Right cardiac atrium (tissue), 5 donors: ENCODE measurements around the gene MRPL39. TPM values are rescaled to one million over a fixed set of nuclear protein-coding genes. Genes with fewer than 3 reads are reported as not detected.

Experiments used
- ATAC-seq, 2 donors: fragments of 200-7000 bp; cut with Tn5 transposase; one replicate each; pipeline versions ENCODE4 v1.8.0 to v1.9.1; 2020; ENCODE audit warnings: moderate library complexity in 2 of 2, mild to moderate bottlenecking in 1 of 2
- DNase-seq, 3 donors: peaks; one replicate each; pipeline ENCODE4 v3.0.0-alpha.2; 2020
- H3K27ac ChIP-seq: one replicate; pipeline ENCODE4 v1.5.1; 2013; ENCODE audit warnings: mild to moderate bottlenecking, low read length, control low read depth, moderate library complexity
- H3K27me3 ChIP-seq: one replicate; pipeline ENCODE4 v1.6.1; 2013; ENCODE audit not compliant: control insufficient read depth, insufficient read depth
- H3K4me1 ChIP-seq: one replicate; pipeline ENCODE4 v1.6.1; 2013; ENCODE audit warnings: low read length; ENCODE audit not compliant: control insufficient read depth, insufficient read depth
- H3K4me3 ChIP-seq: one replicate; pipeline ENCODE4 v1.5.1; 2013; ENCODE audit warnings: low read length, control low read depth
- H3K9me3 ChIP-seq: one replicate; pipeline ENCODE4 v1.6.1; 2013; ENCODE audit warnings: low read length; ENCODE audit not compliant: control insufficient read depth
- WGBS: extraction: QIAGEN DNeasy Blood & Tissue Kit; methylation state at CpG from one replicate; pipeline ENCODE4 v1.1.7; 2013; 5-methylcytosine and 5-hydroxymethylcytosine counted together
- intact Hi-C, 4 donors: fragments of 100-400 bp; cut with DNase I; formaldehyde crosslinking; loops; one replicate each; pipeline versions ENCODE4 v1.11.0 to v1.14.0; 2022 to 2023
- long read RNA-seq, 4 donors: library from polyadenylated mRNA; unstranded; transcript quantifications; one replicate each; pipeline ENCODE4 v2.0.0, GENCODE V29; 2020 to 2021
- polyA plus RNA-seq: library from polyadenylated mRNA; stranded (reverse); fragments of 200-250 nt; gene quantifications from one replicate; pipeline ENCODE4 v1.2.3, GENCODE V29; 2013
- total RNA-seq, 4 donors: library from RNA; stranded (reverse); fragmentation: NEBNext Ultra II Directional; extraction: Animal tissue kit (Norgen Biotek cat#: 25700); gene quantifications; one replicate each; pipeline ENCODE4 v1.2.1, GENCODE V29; 2021
- donor health status: healthy with polysubstance abuse.
- donor health status: DM: no; HTN: yes; CAD: no.
- donor health status: DM: no; HTN: no; CAD: no.
- donor health status: DM: no; HTN: yes; CAD: no; lungs with severe emphysema.
- donor health status: DM: yes; HTN: yes; CAD: no.

The MRPL39 gene
- total RNA-seq (10 to 100 TPM; 30.6 to 38.3 (median 34.5) TPM), polyA plus RNA-seq (68.9 TPM)
- long read RNA-seq, donor 1, transcript MRPL39-202 (10 exons, 1,110 nt) = major isoform, 51 of 53 reads
- long read RNA-seq, donor 1, partial matches to known transcripts = 2 of 53 reads
- long read RNA-seq, donor 1, other reads (novel, unspliced or antisense) = 0 of 53 reads
- long read RNA-seq, donor 2, transcript MRPL39-202 (10 exons, 1,110 nt) = major isoform, 27 of 30 reads
- long read RNA-seq, donor 2, partial matches to known transcripts = 1 of 30 reads
- long read RNA-seq, donor 2, other reads (novel, unspliced or antisense) = 1 of 30 reads
- long read RNA-seq, donor 3, transcript MRPL39-202 (10 exons, 1,110 nt) = major isoform, 73 of 87 reads
- long read RNA-seq, donor 3, partial matches to known transcripts = 6 of 87 reads
- long read RNA-seq, donor 3, other reads (novel, unspliced or antisense) = 8 of 87 reads
- long read RNA-seq, donor 4, transcript MRPL39-202 (10 exons, 1,110 nt) = major isoform, 27 of 32 reads
- long read RNA-seq, donor 4, partial matches to known transcripts = 3 of 32 reads
- long read RNA-seq, donor 4, other reads (novel, unspliced or antisense) = 2 of 32 reads

DNA sequence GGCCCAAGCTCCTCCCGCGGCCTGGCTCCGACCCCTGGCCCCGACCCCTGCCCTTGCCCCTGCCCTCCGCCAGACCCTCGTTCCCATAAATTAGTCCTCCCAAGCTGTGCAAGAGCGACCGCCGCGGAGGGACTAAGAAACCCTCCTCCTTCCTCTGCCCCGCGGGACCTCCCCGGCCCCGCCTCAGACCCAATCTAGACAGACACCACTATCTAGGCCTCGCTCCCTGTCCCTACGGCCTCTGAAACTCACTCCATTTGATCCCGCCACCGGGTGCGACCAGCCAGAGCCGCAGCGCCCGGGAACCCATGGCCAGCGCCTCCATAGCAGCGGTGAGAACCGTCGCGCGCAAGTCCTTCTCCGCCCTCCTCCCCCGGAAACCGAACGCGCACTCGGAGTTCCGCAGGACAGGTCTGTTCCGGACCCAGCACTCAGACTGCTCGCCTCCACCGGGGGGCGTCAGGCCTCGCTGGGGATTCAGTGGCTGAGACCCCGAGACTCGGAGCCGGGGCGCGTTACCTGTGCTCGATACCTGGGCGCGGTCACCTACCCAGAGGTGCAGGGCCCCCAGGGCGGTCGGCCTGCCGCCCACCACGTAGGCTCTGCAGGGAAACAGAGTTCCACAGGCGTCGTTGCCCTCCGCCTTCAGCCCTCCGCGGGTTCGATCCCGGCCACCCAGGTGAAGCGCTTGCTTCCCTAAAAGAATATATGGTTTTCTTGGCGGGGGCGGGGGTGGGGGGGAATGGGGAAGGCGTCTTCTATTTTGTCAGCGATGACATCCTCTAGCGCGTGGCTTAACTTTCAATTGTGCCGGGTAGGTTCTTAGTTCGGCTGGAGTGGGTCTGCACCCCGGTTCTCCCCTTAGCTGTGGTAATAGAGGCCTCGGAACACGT lies at the start of gene MRPL39:
Gene MRPL39, minus strand, starts transcription at position 331 of the 893 bp plus-strand sequence. Its CDS starts 6 bp downstream, at position 325.
- Histone ChIP-seq H3K9me3 (no peaks in the 10 kb centered on the region), H3K4me3 (peak within 1 kb of the TSS; percentile 65), H3K27ac (peak within 1 kb of the TSS; percentile 76), H3K27me3 (no peaks in the 10 kb centered on the region), H3K4me1 (no peaks in the 10 kb centered on the region)
- peak; percentile 89 to 95 (median 94) for DNase-seq
- peak; percentile 98 for ATAC-seq
- WGBS = under 1% methylated on average over 71 of the region's 71 CpGs
- intact Hi-C loops = loop anchor here (2.0 to 10.0 kb wide), 5 partner anchors 31 to 127 kb away; partner anchors contain the start of genes ATP5PF (in 1 of the 4), GABPA (in 1 of the 4) and JAM2 (in 1 of the 4)

GRCh38 chr21:25656412-25656811 lies 49.1 kb upstream of the MRPL39 start:
- Histone ChIP-seq H3K4me1 (no peaks in the 10 kb centered on the region), H3K27ac (no peak overlapping the region), H3K9me3 (no peaks in the 10 kb centered on the region), H3K4me3 (no peak overlapping the region), H3K27me3 (no peaks in the 10 kb centered on the region)
- ATAC-seq (no peak), DNase-seq (no peak)
- WGBS = 92% methylated on average over 2 of the region's 2 CpGs
- intact Hi-C loops = no loop called here

DNA sequence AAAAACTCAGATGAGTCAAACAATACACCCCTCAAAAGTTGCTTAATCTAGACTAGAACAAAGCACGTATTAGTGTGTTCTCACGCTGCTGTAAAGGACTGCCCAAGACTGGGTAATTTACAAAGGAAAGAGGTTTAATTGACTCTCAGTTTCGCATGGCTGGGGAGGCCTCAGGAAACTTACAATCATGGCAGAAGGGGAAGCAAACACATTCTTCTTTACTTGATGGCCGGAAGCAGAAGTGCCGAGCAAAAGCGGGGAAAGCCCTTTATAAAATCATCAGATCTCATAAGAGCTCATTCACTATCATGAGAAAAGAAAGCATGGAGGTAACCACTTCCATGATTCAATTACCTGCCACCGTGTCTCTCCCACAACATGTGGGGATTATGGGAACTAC lies 41.9 kb upstream of the MRPL39 start:
- 82% methylated on average over 7 of the region's 7 CpGs for WGBS
- no peaks in the 10 kb centered on the region for H3K9me3 ChIP-seq
- no peak overlapping the region for H3K27ac ChIP-seq
- H3K4me1 ChIP-seq = no peaks in the 10 kb centered on the region
- H3K27me3 ChIP-seq = no peaks in the 10 kb centered on the region
- ATAC-seq (no peak), DNase-seq (no peak)
- no peak overlapping the region for H3K4me3 ChIP-seq
- intact Hi-C loops = loop anchor here in 2 of 4 donors (10.0 kb wide), 2 partner anchors 46 to 56 kb away; no protein-coding TSS in a partner anchor

DNA sequence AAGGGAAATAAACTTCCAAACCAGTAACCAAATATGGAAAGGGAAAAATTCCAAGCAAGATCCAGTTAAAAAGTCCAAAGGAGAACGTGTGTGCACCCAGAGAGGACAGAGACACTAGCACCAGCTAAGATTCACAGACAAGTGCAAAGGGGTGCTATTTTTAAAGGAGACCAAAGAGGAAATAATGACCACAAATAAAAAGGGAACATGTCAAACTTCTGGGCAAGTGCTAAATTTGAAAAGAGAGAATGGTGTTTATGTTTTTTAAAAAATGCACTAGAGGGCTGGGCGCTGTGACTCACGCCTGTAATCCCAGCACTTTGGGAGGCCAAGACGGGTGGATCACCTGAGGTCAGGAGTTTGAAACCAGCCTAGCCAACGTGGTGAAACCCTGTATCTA lies 40.4 kb upstream of the MRPL39 start:
- H3K4me1 ChIP-seq = no peaks in the 10 kb centered on the region
- 75% methylated on average over 5 of the region's 5 CpGs for WGBS
- no peak for ATAC-seq
- intact Hi-C loops = loop anchor here in 2 of 4 donors (10.0 kb wide), 2 partner anchors 47 to 57 kb away; no protein-coding TSS in a partner anchor
- DNase-seq = no peak
- no peaks in the 10 kb centered on the region for H3K9me3 ChIP-seq
- H3K27me3 ChIP-seq = no peaks in the 10 kb centered on the region
- no peak overlapping the region for H3K4me3 ChIP-seq
- no peak overlapping the region for H3K27ac ChIP-seq

DNA sequence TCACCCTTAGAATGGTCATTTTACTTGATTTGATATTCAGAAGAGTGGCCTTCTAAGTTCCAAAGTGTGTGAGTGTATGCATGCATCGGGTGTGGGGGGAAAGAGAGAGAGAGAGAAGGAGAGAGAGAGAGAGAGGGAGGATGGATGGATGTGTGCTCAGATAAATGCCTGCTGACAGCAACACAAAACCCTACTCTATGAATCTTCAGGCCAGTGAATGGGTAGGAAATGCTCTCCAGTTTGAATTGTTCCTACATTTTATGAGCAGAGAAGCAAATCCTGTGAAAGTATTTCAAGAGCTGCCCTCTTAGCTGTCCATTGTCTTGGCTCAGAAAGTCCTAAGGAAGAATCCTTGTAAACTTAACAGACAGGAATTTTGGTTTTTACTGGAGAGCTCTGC lies 39.2 kb upstream of the MRPL39 start:
- intact Hi-C loops = loop anchor here in 2 of 4 donors (10.0 kb wide), 2 partner anchors 48 to 58 kb away; no protein-coding TSS in a partner anchor
- WGBS = 63% methylated on average over 1 of the region's 1 CpG
- Histone ChIP-seq H3K9me3 (no peaks in the 10 kb centered on the region), H3K4me1 (no peaks in the 10 kb centered on the region), H3K27me3 (no peaks in the 10 kb centered on the region), H3K27ac (no peak overlapping the region), H3K4me3 (no peak overlapping the region)
- ATAC-seq = no peak
- no peak for DNase-seq

DNA sequence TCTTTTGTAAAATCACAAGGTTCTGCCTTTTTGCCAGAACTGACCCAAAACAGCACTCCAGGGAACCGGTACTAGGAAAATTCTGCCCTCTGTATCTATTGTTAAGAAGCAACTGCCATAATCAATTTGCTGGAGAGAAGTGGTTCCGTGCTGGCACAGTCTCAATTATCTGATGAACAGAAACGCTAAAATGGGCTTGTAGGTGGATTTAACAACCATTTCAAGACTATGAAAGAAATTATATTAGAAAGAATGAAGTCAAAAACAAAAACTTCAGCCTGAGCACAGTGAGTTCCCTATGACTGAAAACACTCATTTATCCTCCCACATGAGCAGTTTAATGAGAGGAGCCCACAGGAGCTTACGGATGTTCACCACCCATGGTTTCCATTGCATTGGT lies 36.2 kb upstream of the MRPL39 start:
- Histone ChIP-seq H3K9me3 (no peaks in the 10 kb centered on the region), H3K27me3 (no peaks in the 10 kb centered on the region), H3K4me1 (peaks cover 2% of the 10 kb centered on the region), H3K27ac (no peak overlapping the region), H3K4me3 (no peak overlapping the region)
- ATAC-seq = no peak
- WGBS = 89% methylated on average over 4 of the region's 4 CpGs
- no peak for DNase-seq
- intact Hi-C loops = loop anchor here in 2 of 4 donors (10.0 kb wide), 2 partner anchors 51 to 61 kb away; no protein-coding TSS in a partner anchor

GRCh38 chr21:25640943-25641292 lies 33.6 kb upstream of the MRPL39 start:
- peak overlapping the region; percentile 77 for H3K4me3 ChIP-seq
- no peak for ATAC-seq
- H3K9me3 ChIP-seq = no peaks in the 10 kb centered on the region
- H3K4me1 ChIP-seq = peaks cover 2% of the 10 kb centered on the region
- H3K27ac ChIP-seq = no peak overlapping the region
- intact Hi-C loops = loop anchor here in 2 of 4 donors (10.0 kb wide), 2 partner anchors 54 to 64 kb away; no protein-coding TSS in a partner anchor
- no peaks in the 10 kb centered on the region for H3K27me3 ChIP-seq
- no peak for DNase-seq
- WGBS = 42% methylated on average over 5 of the region's 5 CpGs

DNA sequence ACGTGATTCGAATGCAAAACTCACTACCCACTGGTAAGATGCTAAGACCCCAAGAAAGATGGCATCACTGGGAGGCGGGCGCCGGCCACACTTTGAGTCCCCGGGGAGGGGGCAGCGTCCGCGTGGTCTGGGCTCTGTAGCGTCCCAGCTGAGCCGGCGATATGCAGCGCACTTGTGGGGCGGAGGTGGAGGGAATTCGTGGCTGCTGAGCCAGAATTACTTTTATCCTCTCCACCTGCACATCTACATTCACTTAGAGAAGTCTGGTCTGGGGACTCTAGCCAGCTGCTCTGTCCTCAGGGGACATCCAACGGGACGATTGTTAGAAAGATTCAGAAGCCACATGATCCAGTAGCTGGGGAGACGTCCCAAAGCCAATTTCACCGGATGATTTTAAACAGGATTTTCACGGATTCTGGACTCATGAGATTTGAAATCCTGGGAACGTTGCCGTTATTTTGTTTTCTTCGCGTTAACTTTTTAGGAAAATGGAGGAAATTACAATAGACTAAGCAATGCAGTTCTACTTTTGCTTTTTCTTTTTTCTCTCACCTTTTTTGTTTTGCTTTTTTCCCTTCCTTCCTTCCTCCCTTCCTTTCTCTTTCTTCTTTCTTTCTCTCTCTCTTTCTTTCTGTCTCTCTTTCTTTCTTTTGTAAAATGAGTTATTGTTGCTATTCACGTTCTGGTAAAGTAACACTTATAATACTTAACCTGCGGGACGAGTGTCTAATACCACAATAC lies 33.1 kb upstream of the MRPL39 start:
- peak overlapping the region; percentile 70 for H3K27ac ChIP-seq
- H3K9me3 ChIP-seq = no peaks in the 10 kb centered on the region
- peaks cover 2% of the 10 kb centered on the region for H3K4me1 ChIP-seq
- intact Hi-C loops = loop anchor here in 2 of 4 donors (10.0 kb wide), 2 partner anchors 54 to 64 kb away; no protein-coding TSS in a partner anchor
- H3K4me3 ChIP-seq = peak overlapping the region; percentile 77
- ATAC-seq = peak; percentile 68 to 80
- H3K27me3 ChIP-seq = no peaks in the 10 kb centered on the region
- 5% methylated on average over 27 of the region's 27 CpGs for WGBS
- DNase-seq = peak; percentile 46 to 79 (median 73)

DNA sequence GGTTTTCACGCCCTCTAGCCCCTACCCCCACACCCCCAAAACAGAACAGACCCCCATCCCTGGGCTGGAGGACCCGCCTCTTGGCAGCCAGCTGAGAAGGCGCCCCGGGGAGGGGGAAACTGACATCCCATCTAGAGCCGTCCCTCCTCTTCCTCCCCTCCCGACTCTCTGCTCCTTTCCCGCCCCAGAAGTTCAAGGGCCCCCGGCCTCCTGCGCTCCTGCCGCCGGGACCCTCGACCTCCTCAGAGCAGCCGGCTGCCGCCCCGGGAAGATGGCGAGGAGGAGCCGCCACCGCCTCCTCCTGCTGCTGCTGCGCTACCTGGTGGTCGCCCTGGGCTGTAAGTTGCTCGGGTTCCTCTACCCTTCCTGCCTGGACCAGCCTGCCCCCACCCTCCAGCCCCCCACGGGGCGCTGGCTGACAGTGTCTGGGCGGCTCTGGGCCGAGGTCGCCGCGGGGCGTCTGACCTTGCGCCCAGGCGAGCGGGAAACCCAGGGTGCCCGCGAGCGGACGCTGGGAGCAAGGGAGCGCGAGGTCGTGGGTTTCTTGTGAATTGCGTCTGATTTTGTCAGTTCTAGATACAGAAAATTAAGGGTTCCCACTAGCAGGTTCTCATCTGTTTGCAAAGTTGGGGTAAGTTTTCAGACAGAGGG lies 32.4 kb upstream of the MRPL39 start:
- Histone ChIP-seq H3K9me3 (no peaks in the 10 kb centered on the region), H3K4me3 (peak overlapping the region; percentile 77), H3K4me1 (peaks cover 2% of the 10 kb centered on the region), H3K27me3 (no peaks in the 10 kb centered on the region), H3K27ac (peak overlapping the region; percentile 70)
- DNase-seq (peak; percentile 42 to 83 (median 80)), ATAC-seq (peak; percentile 89 to 91)
- intact Hi-C loops = loop anchor here in 3 of 4 donors (2.0 to 10.0 kb wide), 3 partner anchors 31 to 65 kb away; no protein-coding TSS in a partner anchor
- WGBS = under 1% methylated on average over 40 of the region's 40 CpGs
